Embryonic facial prominence (tissue), 1 donor: ENCODE results near the gene NEK3.
A peak's percentile ranks its signal among the peaks of the same experiment; 100 is the strongest.
"Not testable (repeated sequence)": the region's sequence is repeated elsewhere in the genome, so short reads cannot be mapped to it uniquely, and the experiment has no call there.

Experiments
- DNase-seq: peaks from one replicate; pipeline ENCODE4 v3.0.0-alpha.2; 2016; ENCODE audit errors: extremely low spot score

The NEK3 gene

DNA sequence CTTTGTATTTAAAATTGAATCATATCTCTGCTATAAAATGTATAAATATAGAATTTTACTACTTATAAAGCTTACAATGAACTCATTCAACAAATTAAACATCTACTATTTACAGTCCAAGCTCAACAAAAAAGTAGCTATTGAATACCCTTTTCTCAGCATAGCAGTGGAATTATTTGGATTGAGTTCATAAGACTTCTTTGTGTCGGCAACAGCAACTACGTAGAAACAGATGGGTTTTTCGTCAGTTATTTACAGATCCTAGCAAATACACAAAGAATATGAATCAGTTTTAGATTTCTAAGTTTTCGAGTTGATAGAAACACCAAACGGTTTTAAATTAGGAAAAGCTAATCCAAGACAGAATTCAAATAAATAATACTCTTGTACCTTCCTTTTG lies 10.4 kb upstream of the NEK3 start:
- no peak for DNase-seq

DNA sequence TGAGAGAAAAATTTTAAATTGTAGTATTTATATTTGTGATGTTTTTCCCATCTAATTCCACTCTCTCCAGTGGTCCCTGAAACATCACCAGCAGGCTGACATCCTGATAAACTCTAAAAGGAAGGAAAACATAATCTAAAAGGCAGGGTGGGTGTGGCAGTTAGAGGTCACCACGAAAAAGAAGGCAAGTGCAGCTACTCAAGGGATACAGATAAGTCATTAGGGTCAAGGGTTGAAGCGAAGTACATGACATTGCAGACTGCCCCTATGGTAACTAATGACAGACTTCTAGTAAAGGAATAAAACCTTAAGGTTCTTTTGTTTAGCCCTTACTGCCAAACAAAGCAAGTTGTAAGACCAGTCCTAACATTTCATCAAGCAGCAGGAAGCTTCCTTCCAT lies 6.0 kb upstream of the NEK3 start:
- DNase-seq, result no peak

DNA sequence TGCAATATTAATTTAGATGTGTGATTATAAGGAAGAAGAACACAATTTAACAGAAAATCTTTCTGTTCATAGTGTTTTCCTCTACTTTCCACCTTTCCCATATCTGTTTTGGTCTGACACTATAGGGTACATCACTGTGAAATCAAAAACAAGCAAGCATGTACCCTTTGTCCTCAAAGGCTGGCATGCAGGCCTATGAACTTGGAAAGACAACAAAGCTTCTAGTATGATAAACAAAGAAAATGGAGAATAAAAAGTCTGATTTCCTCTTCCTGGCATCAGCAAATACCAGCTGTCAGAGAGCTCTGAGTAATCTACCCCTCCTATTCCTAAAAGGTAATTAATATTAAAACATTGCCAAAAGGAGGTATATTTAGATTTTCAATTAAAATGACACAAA lies 5.6 kb upstream of the NEK3 start:
- no peak for DNase-seq

DNA sequence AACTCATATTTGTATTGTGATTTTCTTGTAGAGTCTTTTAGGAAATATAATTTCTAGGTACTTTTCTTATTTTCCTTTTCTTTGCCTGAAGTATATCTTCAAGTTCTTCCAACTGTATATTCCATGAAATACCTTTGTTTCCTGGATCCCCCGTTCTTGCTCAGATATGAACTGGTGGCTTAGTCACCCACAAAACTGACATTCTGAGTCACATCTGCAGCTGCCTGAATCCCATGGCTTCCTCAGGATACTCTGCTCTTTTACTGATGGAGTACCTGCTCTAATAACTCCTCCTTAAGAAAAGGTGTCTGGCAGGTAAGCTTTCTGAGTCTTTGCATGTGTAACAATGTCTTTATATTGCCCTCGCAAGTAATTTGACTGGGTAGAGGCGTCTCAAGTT lies 4.5 kb upstream of the NEK3 start:
- not testable (repeated sequence) for DNase-seq

DNA sequence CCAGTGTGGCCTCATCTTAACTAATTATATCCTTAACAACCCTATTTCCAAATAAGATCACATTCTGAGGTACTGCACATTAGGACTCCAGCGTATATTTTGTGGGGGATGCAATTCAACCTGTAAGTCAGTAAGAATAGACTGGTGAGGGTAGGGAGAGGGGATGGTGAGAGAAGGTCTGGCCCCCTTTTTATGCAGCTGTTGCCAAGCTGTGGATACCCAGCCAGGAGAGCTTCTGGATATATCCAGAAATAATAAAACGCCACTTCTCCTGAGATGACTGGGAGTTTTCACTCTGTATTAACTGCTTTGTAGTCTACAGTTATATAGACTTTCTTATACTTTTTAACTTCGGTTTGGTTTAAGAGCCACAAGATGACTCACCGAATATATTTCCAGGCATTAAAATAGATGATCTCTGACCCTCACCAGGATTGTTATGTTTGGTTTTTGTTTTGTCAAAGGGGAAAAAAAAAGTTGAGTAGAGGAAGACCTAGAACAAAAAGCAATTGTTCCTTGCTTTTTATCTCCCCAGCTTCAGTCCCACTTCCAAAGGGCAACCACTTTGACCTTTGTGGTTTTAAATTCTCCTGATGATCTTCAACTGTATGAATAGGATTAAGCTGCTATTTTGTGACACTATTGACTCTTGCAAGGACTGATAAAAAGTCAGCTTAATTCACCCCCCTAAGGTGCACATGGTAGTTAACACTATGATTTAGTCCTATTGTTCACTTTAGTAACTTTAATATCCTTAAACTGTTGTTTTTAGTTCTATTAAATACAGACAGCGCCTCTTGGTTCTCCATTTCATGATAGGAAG lies 3.1 kb upstream of the NEK3 start:
- no peak for DNase-seq

DNA sequence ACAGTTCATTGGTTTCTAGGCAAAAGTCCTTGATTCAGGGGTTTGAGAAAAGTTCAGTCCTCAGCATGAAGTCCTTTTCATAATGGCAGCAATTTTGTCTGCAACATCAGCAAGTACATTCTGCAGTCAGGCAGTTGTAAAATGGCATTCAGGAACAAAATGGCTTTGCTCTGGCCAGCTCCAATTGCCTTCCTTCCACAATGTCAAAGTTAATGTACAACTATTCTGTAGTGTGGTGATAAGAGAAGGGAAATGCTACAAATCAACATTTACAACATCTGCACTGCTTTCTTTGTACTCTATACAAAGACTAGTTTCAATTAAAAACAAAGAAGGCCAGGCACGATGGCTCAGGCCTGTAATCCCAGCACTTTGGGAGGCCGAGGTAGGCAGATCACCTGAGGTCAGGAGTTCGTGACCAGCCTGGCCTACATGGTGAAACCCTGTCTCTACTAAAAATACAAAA lies 1.8 kb upstream of the NEK3 start:
- no peak for DNase-seq

DNA sequence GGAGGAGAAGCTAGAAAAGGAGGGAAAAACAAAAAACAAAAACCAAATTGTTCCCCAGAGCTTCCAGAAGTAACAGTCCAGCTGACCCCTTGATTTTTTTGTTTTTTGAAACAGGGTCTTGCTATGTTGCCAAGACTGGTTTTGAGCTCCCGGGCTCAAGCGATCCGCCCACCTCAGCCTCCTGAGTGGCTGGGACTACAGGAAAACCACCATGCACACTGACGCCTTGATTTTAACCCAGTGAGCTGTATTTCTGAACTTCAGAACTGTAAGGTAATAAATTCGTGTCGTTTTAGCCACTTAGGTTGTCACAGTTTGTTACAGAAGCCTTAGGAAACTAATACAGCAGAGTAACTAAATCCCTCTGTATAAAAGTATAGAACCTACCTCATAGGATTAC lies 1.1 kb upstream of the NEK3 start:
- DNase-seq, result no peak

DNA sequence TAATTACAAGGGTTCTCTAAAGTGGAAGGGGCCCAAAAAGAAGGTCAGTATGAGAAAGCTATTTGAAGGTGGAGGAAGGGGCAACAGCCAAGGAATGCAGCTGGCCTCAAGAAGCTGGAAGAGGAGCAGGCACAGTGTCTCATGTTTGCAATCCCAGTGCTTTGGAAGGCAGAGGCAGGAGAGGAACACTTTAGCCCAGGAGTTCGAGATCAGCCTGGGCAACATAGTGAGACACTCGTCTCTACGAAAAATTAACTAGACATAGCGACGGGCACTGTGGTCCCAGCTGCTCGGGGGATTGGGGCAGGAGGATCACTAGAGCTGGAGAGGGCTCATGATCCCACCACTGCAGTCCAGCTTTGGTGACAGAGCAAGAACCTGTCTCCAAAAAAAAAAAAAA lies 656 bp upstream of the NEK3 start:
- DNase-seq, result no peak

DNA sequence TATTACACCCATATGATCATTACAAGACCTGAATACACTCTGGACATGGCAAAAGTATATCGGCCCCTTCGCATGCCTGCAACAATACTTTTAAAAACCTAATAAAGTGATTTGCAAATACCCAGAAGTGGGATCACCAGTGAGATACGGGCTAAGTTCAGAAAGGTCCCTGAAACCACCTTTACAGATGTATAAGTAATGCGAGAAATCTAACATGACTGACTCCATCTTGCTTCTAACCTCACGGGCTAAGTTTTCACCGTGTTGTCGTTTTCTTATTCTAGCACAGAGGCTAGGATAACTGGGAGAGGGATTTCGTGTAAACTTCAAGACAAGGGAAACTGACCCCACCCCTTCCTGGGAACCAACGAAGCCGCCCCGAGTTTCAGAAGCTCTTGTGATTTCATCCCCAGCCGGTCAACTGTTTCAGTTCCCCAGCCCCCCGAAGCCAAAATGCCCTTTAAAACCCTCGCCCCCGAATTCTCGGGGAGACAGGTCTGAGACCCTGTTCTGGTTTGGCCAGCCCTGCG lies 703 bp downstream of the NEK3 start:
- DNase-seq, result peak; percentile 21

DNA sequence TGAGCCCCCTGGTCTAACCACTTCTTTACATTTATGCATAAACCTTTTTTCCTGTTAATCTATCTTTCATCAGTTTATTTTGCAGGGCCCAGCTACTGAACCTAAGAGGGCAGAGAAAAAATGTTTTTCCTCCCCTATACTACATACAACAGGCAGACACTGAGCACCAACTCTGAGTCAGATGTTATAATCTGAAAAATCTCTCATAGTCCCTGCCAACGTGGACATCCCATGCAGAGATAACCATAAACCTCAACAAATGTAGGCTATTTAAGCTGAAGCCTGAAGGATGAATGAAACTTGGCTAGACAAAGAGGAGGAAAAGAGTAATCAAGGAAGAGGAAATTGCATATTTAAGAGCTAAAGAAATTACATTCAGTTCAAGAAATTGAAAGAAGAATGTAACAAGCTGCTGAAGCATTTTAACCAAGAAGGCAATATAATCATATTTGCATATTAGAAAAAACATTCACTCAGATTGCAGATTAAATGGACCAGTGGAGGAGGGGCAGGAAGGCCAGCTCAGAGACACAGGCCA lies 2.6 kb downstream of the NEK3 start:
- no peak for DNase-seq

DNA sequence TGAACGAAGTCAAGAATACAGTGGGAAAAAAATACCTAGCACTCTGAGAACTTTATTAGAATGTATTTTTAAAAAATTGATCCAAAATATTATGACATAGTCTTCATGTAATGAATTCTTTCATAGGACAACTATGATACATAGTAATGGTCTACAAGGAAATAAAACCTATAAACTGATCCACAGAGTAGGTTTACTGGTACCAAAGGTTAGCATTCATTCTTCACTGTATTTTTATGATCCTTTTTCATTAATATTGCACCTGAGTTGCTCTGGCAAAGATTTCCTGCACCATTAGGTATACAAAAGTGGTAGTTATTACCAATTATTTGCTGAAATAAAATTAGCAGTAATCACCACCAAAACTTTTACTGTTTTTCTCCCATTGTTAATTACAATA lies 4.2 kb downstream of the NEK3 start:
- DNase-seq, result no peak

DNA sequence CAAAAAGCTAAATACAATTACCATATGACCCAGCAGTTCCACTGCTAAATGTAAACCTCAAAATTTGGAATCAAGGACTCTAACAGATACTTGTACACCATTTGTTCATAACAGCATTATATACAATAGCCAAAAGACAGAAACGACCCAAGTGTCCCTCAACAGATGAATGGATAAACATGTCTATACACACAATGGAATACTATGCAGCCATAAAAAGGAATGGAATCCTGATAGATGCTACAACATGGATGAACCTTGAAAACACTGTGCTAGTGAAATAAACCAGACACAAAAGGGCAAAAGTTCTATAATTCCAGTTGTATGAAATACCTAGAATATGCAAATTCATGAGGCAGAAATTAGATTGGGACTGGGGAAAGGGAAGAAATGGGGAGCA lies 12.2 kb downstream of the NEK3 start:
- no peak for DNase-seq

DNA sequence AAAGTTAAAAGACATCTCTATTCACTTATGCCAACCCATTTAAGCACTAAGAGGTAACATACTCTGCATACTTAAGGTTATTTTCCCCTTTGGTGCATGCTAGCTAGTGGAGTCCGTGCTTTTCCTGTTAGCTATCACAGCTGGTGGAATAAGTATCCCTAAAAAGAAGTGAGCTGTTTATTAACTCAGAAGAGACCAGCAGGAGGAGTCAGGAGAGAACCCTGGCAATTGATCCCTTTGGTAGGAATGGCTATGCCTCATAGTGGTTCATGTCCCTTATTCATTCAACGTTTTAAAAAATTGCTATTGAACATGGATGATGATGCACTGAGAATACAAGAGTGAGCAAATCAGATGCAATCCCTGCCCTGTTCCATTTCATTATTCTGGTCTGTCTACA lies 18.1 kb downstream of the NEK3 start:
- DNase-seq, result no peak

DNA sequence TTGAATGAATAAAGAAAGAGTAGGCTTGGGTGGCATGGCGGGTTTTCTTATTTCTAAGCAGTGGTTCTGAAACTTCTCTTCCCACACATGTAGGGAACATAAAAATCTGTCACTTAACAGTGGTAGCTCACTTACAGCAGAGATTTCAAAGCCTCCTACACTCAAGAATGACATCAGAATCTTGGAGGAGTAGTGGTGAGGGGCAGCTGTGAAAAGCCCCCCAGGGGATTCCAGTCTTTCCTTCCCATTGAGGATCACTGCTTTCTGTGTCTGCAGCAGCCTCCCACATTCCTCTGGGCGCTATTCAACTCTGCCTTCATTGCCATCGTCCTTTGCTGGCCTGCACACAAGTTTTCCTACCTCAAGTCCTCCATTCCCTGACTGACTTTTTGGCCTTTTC lies 21.9 kb downstream of the NEK3 start:
- no peak for DNase-seq

DNA sequence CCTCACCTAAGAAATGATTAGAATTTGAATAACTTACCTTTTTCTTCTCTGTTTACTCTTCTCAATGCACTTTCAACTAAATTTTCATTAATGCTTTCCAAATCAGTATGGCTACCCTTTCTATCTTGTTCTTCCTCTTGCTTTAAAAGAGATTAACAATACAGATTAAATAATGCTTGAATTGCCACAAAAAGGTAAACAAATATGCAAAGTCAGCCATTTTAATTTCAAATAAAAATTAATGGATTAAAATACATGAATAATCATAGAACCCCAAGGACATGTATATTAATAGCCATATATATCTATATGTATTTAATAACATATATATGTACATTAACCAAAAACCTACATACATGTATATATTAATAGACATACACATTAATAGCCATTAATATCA lies 22.6 kb downstream of the NEK3 start:
- no peak for DNase-seq

DNA sequence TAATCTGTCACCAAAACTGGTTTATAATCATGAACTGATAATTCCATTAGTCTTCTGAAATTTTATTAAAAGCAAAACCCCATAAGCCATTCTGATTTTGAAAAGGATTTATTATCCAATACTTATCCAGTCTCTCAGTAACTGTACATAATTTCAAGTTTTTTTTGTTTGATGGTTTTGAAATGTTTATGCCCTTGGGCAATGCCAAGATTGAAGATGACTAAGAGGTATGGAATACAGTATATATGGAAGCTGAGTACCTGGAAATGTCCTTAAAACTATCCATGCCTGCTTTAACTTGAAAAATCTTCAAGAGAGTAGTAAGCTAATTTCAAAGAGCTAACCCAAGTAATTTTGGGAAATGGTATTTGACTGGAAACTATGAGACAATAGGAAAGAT lies 28.8 kb downstream of the NEK3 start:
- DNase-seq, result no peak

DNA sequence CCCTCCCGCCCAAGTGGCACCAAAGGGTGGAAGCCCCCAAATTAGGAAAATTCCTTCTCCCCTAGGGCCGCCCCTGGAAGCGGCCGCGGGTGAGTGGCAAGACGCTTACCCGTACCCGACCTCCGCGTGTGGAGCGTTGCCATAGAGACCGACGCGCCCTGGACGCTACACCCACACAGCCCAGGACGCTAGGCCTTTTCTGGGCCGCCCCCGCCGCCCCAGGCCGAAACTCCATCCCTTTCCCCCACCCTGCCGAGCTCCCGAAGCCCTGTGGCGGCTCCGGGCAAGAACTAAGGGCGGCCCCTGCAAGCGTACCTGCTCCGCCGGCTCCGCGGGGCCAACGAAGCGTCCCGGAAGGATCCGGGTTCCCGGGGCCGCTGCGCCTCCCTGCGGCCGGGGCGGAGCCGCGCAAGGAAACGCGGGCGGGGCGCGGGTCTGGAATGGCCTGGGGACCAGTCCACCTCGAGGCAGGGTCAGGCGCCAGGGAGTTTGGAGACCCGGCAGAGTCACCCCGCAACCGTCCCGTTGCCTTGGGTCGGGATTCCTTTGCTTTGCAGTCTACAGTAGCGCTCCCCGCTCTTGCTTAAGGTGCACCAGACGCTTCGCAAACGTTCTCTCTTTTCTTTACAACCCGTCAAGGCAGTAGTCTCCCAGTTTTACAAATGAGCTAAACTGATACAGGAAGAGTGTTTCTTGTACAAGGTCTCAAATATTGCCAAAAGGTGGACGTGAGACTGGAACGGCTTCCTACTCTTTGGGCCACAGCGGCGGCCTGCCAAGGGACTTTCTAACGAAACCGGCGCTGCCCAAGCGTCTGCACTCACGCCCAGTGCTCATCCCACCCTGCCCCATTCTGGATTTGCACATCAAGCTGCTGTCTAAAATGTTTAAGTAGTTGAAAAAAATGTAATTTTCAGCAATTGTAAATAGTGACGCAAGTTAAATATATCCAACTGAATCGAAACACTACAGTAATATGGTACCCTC lies 30.4 kb downstream of the NEK3 start, which contains the start of gene NEK5:
Gene NEK5 (minus strand): TSS at position 360 of the 987 bp plus-strand sequence. CDS start 1,591 bp downstream, outside the sequence.
- DNase-seq, result no peak

DNA sequence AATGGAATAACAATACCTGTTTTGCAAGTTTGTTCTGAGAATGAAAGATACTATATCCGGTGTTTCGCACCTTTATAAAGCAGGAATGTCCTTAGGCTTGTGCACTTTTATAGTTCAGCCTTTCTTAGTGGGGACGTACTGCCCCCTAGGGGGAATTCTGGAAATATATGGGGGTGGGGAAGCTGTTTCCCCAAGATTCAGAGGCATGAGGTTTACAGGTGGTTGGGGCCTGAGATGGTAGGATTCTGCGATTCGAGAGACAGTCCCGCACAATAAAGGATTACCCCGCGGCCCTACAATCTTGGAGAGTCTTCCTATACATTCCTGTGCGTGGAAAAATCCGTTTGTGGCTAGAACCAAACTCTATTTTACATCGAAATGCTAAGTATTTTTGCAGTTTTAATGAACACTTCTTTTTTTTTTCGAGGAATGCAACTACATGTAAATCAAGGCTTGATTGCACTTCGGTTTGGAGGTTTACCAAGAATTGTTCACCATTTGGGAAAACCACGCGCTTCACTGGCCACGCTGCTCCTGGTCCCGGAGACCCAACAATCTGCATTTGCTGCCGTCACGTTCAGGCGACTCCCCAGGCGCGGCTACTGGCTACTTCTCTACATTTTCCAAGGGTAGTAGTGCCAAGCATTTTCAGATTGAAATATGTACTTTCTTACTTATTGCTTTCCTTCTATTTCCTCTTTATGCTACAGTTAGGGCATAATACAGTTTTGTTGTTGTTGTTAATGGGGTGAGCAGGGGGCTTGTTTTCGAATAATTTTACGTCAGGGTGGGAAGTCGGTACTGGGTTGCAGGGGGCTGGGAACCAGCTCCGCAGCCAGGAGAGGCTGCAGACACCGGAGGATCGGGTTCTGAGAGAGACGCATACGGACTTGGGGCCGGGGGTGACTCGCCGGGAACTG lies 31.4 kb downstream of the NEK3 start:
- DNase-seq, result peak; percentile 45

DNA sequence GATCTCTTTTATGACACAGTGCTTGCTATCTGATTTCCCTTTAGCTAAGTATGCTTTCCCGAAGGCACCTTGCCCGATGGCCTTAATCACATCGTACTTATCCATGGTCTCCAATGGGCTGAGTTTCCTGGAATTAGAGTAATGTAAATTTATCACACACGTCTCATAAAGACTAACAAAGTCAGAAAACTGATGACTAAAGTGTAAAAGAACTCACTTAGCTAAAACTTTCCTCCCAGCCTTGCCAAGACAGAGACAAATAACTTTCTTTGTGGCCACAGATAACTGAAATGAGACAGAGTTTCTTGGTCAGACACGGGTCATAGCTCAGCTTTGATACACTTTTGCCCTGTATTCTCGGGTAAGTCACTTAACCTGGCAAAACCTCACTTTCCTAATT lies 32.0 kb downstream of the NEK3 start:
- no peak for DNase-seq

DNA sequence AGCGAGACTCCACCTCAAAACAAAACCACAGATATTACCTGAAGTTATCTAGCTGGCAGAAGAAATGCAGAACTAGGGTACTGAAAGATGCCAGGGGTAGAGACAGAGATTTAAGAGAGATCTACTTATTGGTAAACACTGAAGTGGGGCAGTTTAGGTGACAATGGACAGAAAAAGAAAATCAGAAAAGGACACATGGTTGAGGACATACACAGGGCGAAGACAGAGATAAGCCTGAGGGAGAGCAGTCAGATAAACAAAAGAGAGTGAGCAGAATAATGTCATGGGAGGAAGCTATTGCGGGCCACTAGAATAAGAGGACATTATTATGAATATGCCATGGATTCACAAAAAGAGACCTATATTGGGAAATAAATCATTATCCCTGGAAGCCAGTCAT lies 33.9 kb downstream of the NEK3 start:
- DNase-seq, result no peak

DNA sequence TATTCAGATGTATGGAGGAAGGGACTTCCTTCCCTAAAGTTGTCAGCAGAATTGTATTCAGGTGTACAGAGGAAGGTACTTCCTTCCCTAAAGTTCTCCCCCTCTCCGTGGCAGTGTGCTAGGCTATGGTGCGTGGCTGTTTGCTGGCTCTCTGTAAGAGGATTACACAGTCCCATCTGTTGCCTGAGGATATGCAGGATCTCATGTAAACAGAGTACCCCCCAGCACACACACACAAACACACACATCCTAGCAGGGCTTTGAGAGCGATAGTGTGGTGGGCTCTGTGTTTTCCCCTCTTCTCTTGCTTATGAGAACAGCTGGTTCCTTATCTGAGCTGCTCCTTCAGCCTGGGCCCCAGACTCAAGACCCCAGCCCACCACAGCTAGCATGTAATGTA lies 40.8 kb downstream of the NEK3 start:
- DNase-seq, result no peak
